NCI-H510A treated with DMSO at 0.1 percent for 48 hours (cell line): ENCODE measurements around the gene ZNF23.
"Not testable (repeated sequence)": the region's sequence is repeated elsewhere in the genome, so short reads cannot be mapped to it uniquely, and the experiment has no call there.

ENCODE experiments used
- DNase-seq: peaks from one replicate; lab custom pipeline; 2025; lab: John Stamatoyannopoulos, UW

Gene ZNF23

DNA sequence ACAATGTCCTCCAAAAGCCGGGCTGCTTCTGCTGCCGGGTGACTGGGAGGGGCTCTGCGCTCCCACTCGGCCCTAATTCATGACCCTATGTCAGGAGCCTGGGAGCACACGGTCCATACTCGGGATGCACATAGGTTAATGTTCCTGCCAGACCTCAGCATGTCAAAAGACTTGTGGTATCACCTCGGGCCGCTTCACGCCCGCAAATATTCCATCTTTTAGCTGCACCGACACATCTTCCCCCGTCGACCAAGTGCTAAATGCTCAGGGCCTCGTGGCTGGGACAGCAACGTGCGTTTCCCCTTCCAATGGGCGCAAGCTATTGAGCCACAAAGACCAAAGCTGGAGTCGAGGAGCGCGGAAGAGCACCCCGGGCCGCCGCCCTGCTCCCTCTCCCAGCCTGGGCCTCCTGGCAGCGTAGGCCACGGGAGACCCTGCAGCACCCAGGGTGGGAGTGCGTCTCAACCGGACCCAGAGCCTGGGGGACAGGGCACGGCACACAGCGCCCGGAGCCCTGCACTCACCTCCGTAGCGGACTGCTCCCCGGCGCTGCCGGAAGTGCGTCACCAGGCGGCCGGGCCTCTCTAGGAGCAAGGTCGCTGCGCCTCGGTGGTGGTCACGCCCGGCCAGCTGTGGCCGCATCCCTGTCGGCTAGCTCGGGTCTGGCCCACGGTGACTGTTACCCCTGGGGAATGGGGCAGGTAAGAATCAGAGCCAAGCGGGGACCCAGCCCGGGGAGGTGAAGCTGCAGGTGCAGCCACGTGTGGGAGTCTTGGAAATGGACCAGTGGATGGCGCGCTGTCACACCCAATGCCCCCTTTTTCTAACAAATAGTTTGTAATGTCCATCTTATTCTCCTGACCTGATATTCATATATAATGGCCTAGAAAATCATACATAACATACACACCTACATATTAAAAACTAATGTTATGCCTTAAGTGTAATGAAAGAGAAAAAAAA is at the start of gene ZNF23:
Gene ZNF23, minus strand, starts transcription at position 562 of the 963 bp plus-strand sequence. CDS start 5,451 bp downstream, outside the sequence.
- peak; percentile 6 for DNase-seq

DNA sequence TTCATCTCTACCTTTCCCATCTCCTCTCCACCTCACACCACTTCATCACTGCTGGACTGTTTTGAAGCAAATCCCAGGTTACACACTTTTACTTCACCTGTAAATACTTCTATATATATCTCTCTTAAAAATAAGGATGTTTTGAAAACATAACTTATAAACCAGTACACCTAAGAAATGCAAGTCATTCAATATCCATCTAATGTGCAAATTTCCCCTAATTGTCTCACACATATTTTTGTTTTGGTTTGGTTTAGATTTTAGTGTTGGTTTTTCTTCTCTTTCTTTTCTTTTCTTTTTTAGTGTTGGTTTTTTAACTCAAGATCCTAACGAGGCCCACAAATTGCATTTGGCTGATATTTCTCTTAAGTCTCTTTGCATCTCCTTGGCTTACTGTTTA is 45.0 kb upstream of the ZNF23 start:
- DNase-seq, result no peak

DNA sequence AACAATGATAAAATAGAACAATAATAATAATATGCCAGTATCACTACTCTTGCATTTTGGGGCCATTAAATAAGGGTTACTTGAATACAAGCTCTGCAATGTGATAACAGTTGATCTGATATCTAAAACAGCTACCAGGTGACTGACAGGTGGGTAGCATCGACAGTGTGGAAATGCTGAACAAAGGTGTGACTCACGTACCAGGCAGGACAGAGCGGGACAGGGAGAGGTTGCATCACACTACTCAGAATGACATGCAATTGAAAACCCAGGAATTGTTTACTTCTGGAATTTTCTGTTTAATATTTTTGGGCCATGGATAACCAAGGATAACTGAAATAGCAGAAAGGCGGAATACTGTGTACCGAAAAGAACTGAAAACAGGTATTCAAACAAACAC is 42.9 kb upstream of the ZNF23 start:
- no peak for DNase-seq

DNA sequence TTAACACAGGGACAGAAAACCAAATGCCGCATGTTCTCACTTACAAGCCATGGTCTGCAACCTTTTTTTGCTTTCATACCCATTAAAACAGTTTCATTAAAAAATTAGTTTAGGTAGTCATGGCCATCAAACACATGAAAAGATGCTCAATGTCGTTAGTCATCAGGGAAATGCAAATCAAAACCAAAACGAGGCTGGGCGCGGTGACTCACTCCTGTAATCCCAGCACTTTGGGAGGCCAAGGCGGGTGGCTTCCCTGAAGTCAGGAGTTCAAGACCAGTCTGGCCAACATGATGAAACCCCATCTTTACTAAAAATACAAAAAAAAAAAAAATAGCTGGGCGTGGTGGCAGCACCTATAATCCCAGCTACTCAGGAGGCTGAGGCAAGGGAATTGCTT is 42.0 kb upstream of the ZNF23 start:
- not testable (repeated sequence) for DNase-seq

DNA sequence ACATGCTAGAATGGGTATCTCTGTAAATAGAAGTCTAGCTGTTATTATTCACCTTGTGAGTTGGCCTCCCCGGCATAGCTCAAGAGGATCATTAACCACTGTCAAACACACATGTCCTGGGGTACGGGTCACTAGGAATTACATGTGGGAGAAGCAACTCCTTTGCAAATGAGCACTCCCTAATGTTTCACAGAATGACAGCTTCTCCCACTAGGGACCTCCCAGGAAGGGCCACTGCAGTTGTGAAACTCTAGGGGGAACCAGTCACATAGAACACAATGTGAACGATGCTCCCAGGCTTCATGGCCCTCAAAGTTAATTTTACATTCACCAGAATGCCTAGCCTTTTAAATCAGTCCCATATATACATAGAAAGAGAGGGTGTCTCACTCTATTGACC is 39.5 kb upstream of the ZNF23 start:
- no peak for DNase-seq

DNA sequence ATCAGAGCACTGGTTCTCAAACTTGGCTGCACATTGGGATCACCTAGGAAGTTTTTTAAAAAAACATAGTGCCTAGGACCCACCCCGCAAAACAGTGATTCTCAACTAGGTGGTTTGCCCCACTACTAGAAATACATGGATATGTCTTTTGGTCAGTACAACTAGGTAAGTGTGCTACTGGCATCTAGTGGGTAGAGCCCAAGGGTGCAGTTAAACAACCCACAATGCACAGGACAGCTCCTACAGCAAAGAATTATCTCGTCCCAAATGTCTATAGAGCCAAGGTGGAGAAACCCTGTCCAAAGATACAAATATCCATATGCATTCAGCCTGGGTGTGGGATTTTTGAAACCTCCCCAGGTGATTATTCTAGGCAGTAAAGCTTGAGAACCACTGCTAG is 38.9 kb upstream of the ZNF23 start:
- DNase-seq, result no peak

DNA sequence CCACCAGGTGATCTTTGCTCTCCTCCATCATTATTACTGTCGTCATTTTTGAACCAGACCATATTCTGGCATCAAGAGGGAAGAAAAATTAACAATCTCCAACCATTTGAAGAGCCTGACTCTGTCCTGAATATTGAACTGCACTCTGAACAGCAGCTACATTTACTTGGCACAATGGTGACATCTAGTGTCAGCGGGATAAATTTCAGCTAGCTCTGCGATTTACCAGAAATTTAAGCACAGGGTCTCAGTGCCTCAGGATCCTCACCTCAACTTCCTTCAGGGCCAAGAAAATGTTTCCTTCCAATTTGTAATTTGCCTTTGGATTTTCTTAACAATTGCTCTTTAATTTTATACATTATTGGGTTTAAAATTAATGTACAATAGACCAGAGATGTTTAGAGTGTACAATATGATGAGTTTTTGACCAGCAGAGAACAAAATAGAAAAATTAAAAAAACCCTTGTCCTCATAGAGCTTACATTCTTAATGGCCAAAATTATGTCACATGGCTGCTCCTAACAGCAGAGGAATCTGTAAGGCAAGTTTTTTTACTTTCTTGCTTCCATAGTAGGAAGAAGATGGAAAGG is 37.8 kb upstream of the ZNF23 start:
- peak; percentile 32 for DNase-seq

DNA sequence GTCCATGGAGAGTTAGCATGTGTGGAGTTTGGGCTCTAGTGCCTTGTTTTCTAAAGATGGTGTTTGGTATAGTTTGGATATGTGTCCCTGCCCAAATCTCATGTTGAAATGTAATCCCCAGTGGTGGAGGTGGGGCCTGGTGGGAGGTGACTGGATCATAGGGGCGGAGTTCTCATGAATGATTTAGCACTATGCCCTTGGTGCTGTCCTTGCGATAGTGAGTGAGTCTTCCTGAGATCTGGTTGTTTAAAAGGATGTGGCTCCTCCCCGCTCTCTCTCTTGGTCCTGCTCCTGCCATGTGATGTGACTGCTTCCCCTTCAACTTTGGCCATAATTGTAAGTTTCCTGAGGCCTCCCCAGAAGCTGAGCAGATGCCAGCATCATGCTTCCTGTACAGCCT is 36.0 kb upstream of the ZNF23 start:
- DNase-seq, result no peak

DNA sequence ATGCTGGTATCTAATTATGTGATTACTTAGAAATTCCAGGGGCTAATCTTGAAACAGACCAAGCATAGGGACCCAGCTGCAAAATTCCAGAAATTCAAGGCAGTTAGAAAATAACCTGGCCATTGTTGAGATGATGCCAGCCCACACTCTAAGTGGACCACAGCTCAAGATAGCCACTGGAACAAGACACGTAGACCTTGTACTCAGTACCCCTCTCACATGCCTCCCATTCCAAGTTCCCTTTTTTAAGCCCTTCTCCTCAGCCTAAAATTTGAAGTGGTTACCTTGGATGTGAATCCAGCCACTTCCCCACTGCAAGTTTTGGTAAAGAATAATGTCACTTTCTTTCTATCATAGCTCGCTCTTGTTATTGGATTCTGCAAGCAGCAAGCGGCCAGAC is 31.2 kb upstream of the ZNF23 start:
- DNase-seq, result no peak

DNA sequence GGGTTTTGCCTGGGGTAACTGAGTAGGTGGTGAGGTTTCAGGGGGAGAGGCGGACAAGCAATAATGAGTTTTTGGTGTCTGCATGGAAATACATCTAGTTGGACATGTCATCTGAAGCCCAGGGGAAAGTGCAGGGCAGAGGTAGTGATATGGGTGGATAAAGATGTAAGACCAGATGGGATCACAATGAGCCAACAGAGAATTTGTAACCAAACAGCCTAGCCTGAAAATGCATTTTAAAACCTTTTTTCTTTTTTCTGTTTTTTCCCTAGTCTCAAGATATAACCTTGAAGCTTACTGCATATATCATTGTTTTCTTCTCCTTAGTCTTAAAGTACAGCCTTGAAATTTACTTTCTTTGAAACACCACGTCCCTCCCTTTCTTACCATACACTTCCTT is 30.7 kb upstream of the ZNF23 start:
- no peak for DNase-seq

DNA sequence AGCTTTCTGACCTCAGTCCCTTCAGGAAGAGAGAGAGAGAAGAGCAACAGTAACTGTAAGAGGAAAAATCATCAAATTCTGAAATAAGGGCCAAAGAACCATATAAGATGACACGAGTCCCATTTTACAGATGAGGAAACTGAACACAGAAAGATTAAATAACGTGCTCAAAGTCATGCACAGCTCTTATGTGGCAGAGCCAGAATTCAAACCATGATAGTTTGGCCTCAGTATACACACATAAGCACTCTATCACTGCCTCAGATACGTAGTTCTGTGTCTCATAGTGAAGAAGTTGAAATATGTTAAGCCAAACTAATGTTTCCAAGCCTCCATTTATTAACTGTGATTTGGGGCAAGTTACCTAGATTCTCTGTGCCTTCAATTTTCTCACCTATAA is 29.0 kb upstream of the ZNF23 start:
- no peak for DNase-seq

DNA sequence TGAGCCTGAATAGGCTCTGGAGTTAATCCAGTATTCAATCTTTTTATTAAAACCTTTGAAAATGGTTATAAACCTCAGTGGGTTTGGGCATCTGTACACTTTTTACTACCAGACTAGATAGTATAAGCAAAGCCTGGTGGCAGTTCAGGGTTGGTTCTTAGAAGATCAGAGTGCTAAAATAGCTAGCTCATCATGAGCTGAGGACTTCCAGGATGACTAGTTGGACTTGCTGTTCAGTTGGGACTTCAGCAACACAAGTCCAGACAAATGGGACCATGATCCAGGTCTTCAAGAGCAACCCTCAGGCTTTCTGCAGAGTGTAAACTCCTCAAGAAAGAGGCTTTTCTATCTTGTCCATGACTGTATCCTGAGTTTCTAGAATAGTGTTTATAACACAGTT is 28.3 kb upstream of the ZNF23 start:
- no peak for DNase-seq

DNA sequence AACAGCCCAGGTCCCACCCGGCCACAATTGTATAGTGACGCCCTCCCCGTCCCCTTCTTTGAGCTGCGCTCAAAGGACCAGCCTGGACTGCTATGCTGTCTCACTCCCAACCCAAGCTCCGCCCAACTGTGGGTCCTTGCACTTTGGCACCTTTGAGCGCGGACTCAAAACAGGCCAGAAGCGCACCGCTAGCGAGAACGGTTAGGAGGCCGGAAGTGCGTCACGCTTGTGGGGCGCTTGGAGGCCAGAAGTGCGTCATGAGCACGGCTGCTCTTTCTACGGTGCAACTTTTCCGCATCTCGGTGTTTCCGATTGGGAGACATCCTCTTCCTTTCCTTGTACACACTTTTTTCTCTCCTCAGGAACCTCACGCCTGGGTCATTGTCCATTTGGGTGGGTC is 27.1 kb upstream of the ZNF23 start, which contains the start of gene ZNF19:
Gene ZNF19, minus strand, starts transcription at position 203 of the 400 bp plus-strand sequence. CDS start 7,210 bp downstream, outside the sequence.
- no peak for DNase-seq

DNA sequence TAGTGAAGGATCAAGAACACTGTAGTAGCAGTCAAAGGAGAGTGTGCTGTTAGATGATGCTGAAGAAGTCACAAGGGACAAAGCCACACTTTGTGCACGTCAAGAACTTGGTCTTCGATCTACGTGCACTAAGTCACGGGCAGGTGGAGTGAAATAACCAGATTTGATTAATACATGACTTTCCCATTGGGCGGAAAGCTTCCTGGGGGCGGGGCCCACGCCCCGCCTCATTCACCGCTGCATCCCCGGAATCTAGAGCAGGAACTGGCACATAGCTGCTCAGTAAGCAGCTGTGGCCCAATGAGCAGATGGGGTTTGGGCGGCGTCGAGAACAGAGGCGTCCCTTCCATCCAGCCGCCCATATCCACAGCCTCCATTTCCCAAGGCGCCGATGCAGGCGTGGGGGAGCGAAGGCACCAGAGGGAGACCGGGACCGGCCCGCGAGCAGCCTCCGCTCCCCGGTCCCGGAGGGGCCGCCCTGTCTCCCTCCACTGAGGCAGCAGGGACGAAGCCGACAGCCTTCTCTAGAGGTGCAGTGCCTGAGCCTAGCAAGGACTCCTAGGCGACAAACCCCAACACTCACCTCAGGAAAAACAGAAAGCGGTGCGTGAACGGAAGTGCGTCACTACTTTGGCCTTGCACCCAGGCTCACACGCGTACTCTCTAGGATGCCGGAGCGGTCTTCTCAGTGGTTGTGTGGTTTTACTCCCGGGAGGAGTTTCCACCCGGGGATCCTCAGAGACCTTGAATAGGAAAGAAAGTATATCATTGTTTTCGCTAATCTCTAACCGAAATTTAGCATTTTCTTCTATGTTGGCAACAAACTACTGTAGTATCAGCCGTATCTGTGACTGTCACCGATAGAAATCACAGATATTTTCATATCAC is 22.2 kb upstream of the ZNF23 start:
- peak; percentile 92 for DNase-seq

DNA sequence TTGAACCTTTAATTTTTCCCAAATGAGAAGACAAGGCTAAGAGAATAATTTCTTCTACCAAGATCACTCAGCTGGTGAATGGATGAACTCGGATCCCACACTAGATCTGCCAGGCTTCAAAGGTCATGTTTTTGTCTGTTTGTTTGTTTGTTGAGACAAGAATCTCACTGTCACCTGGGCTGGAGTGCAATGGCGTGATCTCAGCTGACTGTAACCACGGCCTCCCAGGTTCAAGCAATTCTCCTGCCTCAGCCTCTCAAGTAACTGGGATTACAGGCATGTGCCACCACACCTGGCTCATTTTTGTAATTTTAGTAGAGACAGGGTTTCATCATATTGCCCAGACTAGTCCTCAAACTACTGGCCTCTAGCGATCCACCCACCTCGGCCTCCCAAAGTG is 20.5 kb upstream of the ZNF23 start:
- DNase-seq, result no peak

DNA sequence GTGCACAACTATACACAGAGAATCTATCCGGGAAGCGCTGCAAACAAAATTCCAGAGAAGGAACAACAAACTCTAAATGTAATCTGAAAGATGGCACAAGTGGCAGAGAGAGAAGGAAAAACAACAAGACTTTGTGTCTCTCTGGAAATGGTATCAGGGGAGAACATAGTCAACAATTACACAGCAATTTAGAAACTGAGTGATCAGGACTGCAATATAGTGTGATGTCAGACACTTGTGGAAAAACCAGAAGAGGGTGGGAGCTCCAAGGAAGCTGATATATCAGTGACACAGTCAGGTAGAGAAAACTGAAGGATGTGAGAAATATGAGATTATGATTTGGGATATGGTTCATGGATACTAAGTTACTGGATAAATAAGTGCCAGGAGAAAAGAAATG is 18.9 kb upstream of the ZNF23 start:
- DNase-seq, result no peak

DNA sequence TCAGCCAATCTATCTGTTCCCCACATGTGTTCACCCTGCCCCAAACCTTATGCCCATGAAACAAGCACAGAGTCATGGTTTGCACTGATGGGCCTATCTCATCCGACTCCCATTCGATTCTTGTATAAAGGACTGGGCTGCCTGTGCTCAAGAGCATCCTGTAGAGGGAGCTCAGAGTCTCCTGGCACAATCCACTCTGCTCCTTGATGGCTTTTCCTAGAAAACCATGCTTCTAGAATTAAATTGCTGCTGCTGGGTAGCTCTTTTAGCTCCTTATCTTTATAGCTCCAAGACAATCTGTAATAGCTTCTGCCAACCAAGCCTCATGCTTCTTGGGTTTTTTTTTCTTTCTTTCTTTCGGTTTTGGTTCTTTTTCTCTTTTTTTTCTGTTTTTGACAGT is 17.4 kb upstream of the ZNF23 start:
- DNase-seq, result no peak

DNA sequence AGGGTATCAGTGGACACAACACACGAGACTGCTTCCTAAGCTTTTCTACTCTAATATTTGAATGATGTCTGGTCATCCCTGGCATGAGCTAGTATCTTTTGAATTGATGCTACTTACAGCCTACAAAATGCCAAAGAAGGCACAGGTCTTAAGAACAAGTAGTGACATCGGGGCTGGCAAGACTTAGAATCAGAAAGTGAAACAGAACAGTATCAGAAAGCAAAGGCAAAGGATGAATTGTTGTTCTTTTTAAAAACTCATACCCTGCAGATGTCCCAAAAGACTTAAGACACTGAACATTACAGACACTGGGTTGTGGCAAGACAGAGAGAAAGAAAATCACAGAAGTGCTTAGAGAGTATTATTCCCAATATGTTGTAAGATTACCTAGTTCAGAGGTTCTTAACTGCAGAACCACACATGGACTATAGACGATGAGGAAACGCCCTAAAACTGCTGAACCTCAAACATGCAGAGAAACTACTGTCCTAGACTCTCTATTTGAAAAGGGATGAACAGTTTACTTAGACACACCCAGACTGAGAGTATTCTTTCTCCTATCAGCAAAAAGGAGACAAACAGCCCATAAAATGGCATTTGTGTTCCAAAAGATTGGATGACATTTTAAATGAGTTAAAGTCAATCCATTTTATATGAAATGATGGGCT is 14.5 kb upstream of the ZNF23 start:
- no peak for DNase-seq

DNA sequence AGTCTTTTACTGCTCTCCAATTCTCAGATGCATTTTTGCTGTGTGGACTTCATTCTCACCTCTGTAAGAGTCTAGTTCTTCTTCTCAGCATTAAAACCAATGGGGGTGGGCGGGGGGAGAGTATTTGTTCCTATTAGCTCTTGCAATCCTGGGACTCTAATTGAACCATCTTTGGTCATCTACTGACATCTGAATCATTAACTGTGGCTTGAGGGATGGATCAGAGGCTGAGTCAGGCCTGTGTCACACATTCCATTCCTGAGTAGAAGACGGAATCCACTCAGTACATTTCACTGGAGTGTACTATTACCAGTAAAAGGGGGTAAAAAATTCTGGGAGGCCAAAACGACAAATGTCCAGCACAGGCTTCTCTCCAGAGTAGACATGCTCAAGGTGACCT is 12.8 kb upstream of the ZNF23 start:
- no peak for DNase-seq

DNA sequence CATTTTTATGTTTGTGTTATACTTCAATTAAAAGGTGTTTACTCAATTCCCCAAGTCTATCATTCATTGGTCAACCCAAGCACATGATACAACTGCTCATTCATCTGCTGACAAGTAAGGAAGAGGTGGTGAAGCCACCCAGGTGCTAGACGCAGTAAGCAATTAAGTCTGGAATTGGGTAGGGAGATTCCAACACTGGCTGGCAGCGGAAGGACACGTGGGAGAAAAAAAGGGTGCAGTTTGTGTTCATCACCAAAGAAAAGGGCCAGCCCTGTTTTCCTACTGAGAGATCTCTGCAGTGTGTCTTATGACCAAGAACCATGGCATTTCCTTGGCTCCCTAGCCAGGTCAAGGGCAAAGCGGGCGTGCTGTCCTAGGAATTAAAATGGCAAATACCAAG is 11.8 kb upstream of the ZNF23 start:
- DNase-seq, result no peak

DNA sequence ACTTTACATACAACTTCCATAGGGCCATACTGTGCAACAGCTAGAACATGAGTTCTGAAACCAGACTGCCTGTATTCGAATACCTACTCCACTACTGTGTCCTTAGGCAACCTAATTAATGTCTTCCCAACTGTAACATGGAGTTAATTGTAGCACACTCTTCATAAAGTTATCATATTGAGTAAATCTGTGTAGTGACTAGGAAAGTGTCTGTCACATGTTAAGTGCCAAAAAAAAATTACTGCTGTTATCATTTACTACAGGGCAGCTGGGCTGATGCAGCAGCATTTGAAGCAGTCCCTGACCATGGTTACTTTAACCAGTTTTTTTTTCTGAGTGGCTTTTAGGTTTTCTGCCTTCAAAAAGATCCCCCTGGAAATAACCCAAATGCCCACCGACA is 10.9 kb upstream of the ZNF23 start:
- DNase-seq, result no peak

DNA sequence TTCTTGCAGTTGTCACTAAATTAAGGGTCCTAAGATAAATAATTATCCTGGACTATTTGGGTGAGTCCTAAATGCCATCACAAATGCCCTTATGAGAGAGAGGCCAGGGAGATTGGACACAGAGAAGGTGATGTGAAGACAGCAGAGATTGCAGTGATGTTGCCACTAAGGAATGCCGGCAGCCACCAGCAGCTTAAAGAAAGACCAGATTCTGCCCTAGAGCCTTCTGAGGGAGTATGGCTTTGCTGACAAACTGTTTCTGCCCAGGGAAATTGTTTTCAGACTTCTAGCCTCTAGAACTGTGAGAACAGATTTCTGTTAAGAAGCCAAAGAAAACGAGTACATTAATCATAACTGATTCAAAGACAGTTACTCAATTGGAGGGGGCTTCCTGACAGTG is 10.0 kb upstream of the ZNF23 start:
- DNase-seq, result no peak
